ENCODE measurements around the gene RPL18.

The RPL18 gene

GRCh38 chr19:48600679-48601417 is 18.1 kb downstream of the RPL18 start:
- H3K27me3 ChIP-seq (ENCODE audit: insufficient read depth, poor library complexity, severe bottlenecking) = no peaks in the 10 kb centered on the region
- TF ChIP-seq CTCF (IDR thresholded peaks at IDR 0.05; ENCODE audit: insufficient read depth, low read length) (no peak), GABPA (IDR thresholded peaks at IDR 0.05; ENCODE audit: low read depth) (no peak), POLR2AphosphoS5 (IDR thresholded peaks at IDR 0.05; ENCODE audit: low read depth) (no peak), REST (IDR thresholded peaks at IDR 0.05; ENCODE audit: insufficient replicate concordance, low read depth) (no peak), SPI1 (IDR thresholded peaks at IDR 0.05; ENCODE audit: borderline replicate concordance, low read depth) (no peak)
- no peak overlapping the region for H3K4me3 ChIP-seq (replicated peaks; ENCODE audit: insufficient read depth, low read length)
- DNase-seq (ENCODE audit: low read depth in 1 of 2, low spot score in 1 of 2) = no peak
- H3K27ac ChIP-seq (replicated peaks) = no peak overlapping the region

- Histone ChIP-seq H3K4me3 (replicated peaks; ENCODE audit: insufficient read depth, low read length) (no peak overlapping the region), H3K27ac (replicated peaks) (no peak overlapping the region), H3K27me3 (ENCODE audit: insufficient read depth, poor library complexity, severe bottlenecking) (no peaks in the 10 kb centered on the region)
- TF ChIP-seq GABPA (IDR thresholded peaks at IDR 0.05; ENCODE audit: low read depth) (no peak), SPI1 (IDR thresholded peaks at IDR 0.05; ENCODE audit: borderline replicate concordance, low read depth) (no peak), CTCF (IDR thresholded peaks at IDR 0.05; ENCODE audit: insufficient read depth, low read length) (no peak), POLR2AphosphoS5 (IDR thresholded peaks at IDR 0.05; ENCODE audit: low read depth) (no peak), REST (IDR thresholded peaks at IDR 0.05; ENCODE audit: insufficient replicate concordance, low read depth) (no peak)
- no peak for DNase-seq (ENCODE audit: low read depth in 1 of 2, low spot score in 1 of 2)
These were observed 19.8 kb downstream of the RPL18 start for GRCh38 chr19:48598996-48599700.

GRCh38 chr19:48596679-48597465 is 22.1 kb downstream of the RPL18 start:
- DNase-seq (ENCODE audit: low read depth in 1 of 2, low spot score in 1 of 2) = no peak
- H3K4me3 ChIP-seq (replicated peaks; ENCODE audit: insufficient read depth, low read length) = peak overlapping the region; percentile 17
- no peak for TF ChIP-seq POLR2AphosphoS5 (IDR thresholded peaks at IDR 0.05; ENCODE audit: low read depth)
- no peak for TF ChIP-seq GABPA (IDR thresholded peaks at IDR 0.05; ENCODE audit: low read depth)
- TF ChIP-seq CTCF (IDR thresholded peaks at IDR 0.05; ENCODE audit: insufficient read depth, low read length) = no peak
- no peak for TF ChIP-seq SPI1 (IDR thresholded peaks at IDR 0.05; ENCODE audit: borderline replicate concordance, low read depth)
- TF ChIP-seq REST (IDR thresholded peaks at IDR 0.05; ENCODE audit: insufficient replicate concordance, low read depth) = no peak
- H3K27ac ChIP-seq (replicated peaks) = no peak overlapping the region
- no peaks in the 10 kb centered on the region for H3K27me3 ChIP-seq (ENCODE audit: insufficient read depth, poor library complexity, severe bottlenecking)
